ENCODE data around the gene FSTL1. TPM values are rescaled to one million over a fixed set of nuclear protein-coding genes. Genes with fewer than 3 reads are reported as not detected.

The FSTL1 gene
- total and polyA plus RNA-seq, 8 donors, result 14.2 to 946 (median 97.7) TPM

DNA sequence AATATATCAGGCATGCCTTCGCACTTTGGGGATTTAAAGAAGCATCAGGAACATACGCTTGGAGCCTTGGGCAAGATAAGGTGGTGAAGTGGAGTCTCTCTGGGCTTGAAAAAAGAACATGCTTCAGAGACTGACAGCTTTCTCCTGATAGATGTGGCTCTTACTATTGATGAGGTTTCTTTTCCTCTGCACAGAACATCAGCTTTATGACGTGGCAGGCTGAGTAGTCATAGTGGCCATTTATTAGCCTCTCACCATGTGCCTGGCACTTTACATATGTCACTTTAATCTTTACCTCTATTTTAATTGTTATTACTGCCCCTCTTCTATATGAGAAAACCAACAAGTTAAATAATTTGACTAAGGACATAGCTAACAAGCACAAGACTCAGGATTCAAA lies 82.6 kb downstream of the FSTL1 start:
- intact Hi-C loops (cut with DNase I; ENCODE audit: low total_unique reads), result no loop called here
- WGBS, 5 donors, result 62 to 68% (median 63%) methylated on average over 3 of the region's 3 CpGs

DNA sequence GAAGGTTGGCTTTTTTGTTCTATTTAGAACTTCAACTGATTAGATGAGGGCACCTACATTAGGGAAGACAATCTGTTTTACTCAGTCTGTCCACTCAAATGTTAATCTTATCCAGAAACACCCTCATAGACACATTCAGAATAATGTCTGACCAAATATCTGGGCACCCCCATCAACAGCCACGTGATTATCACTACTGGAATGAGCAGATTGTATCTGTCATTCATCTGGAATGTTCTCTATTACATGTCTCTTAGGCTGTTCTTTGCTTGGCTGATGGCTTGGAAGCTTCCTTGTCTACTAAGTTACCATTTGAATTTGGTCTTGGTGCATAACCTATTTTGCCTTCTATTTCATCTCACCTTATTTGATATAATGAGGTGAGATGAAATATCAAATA lies 86.0 kb downstream of the FSTL1 start:
- Histone ChIP-seq H3K9me3 (no peaks in the 10 kb centered on the region), H3K27me3 (no peaks in the 10 kb centered on the region), H3K36me3 (no peaks in the 10 kb centered on the region), H3K4me1 (no peaks in the 10 kb centered on the region), H3K4me3 (no peak overlapping the region), H3K27ac (no peak overlapping the region)
- intact Hi-C loops (cut with DNase I; ENCODE audit: low total_unique reads), result no loop called here
- no peak for DNase-seq
- WGBS, 5 donors, result 12 to 29% (median 19%) methylated on average over 1 of the region's 1 CpG
- TF ChIP-seq, protein P1, sequence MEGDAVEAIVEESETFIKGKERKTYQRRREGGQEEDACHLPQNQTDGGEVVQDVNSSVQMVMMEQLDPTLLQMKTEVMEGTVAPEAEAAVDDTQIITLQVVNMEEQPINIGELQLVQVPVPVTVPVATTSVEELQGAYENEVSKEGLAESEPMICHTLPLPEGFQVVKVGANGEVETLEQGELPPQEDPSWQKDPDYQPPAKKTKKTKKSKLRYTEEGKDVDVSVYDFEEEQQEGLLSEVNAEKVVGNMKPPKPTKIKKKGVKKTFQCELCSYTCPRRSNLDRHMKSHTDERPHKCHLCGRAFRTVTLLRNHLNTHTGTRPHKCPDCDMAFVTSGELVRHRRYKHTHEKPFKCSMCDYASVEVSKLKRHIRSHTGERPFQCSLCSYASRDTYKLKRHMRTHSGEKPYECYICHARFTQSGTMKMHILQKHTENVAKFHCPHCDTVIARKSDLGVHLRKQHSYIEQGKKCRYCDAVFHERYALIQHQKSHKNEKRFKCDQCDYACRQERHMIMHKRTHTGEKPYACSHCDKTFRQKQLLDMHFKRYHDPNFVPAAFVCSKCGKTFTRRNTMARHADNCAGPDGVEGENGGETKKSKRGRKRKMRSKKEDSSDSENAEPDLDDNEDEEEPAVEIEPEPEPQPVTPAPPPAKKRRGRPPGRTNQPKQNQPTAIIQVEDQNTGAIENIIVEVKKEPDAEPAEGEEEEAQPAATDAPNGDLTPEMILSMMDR (IDR thresholded peaks at IDR 0.05), result no peak
- TF ChIP-seq EP300 (IDR thresholded peaks at IDR 0.05) (no peak), POLR2AphosphoS5 (IDR thresholded peaks at IDR 0.05) (no peak), POLR2A (IDR thresholded peaks at IDR 0.05) (no peak)

More for the DNA sequence above, 82.6 kb downstream of the FSTL1 start:
- Histone ChIP-seq H3K27ac (no peak overlapping the region), H3K36me3 (no peaks in the 10 kb centered on the region), H3K4me1 (no peaks in the 10 kb centered on the region), H3K4me3 (no peak overlapping the region), H3K9me3 (no peaks in the 10 kb centered on the region), H3K27me3 (no peaks in the 10 kb centered on the region)
- no peak for DNase-seq
- TF ChIP-seq POLR2A (IDR thresholded peaks at IDR 0.05) (no peak), POLR2AphosphoS5 (IDR thresholded peaks at IDR 0.05) (no peak), EP300 (IDR thresholded peaks at IDR 0.05) (no peak)
- TF ChIP-seq, protein P1 (IDR thresholded peaks at IDR 0.05), result no peak

DNA sequence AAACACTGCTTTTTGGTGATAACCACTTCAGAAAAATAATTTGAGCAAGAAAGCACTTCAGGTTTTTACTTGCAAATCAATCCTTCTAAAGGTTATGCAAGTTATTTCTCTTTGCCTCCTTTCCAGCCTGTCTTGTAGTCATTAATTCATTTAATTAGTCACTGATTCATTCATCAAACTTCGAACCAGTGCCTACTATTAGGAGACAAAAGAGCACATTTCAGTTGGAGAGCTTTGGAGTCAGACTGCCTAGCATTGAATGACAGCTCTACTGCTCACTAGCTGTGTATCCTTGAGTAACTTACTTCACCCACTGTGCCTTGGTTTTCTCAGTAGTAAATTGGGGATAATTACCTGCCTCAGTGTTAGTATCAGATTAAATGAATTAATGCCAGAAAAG lies 86.7 kb downstream of the FSTL1 start:
- intact Hi-C loops (cut with DNase I; ENCODE audit: low total_unique reads), result no loop called here
- TF ChIP-seq POLR2A (IDR thresholded peaks at IDR 0.05) (no peak), POLR2AphosphoS5 (IDR thresholded peaks at IDR 0.05) (no peak), EP300 (IDR thresholded peaks at IDR 0.05) (no peak)
- TF ChIP-seq, protein P1 (IDR thresholded peaks at IDR 0.05), result no peak
- Histone ChIP-seq H3K27ac (no peak overlapping the region), H3K9me3 (no peaks in the 10 kb centered on the region), H3K36me3 (no peaks in the 10 kb centered on the region), H3K4me3 (no peak overlapping the region), H3K27me3 (no peaks in the 10 kb centered on the region), H3K4me1 (no peaks in the 10 kb centered on the region)
- 53 to 71% (median 57%) methylated on average over 1 of the region's 1 CpG for WGBS, 5 donors
- DNase-seq, result no peak

DNA sequence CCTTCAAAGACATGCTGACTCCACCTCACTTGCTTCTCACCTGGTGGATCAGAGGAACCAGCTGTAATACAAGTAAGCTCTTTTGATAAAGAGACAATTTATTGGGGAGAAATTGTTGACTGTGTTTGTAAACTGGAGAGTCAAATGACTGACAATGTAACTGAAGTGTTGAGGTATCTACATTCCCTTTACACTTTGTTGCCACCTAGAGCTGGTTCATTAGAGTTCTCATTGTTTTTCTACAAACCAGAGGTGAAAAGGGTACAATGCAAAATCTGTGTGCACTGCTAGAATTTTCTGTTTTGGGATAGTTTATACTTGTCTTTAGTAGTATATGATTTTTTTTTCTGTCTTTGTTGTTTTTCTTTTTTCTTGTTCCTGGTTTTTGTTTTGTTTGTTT lies 93.0 kb downstream of the FSTL1 start:
- no peaks in the 10 kb centered on the region for H3K4me1 ChIP-seq
- H3K27me3 ChIP-seq, result no peaks in the 10 kb centered on the region
- H3K27ac ChIP-seq, result no peak overlapping the region
- H3K4me3 ChIP-seq, result no peak overlapping the region
- no peaks in the 10 kb centered on the region for H3K36me3 ChIP-seq
- H3K9me3 ChIP-seq, result no peaks in the 10 kb centered on the region
- DNase-seq, result no peak
- intact Hi-C loops (cut with DNase I; ENCODE audit: low total_unique reads), result no loop called here
- TF ChIP-seq EP300 (IDR thresholded peaks at IDR 0.05) (no peak), POLR2A (IDR thresholded peaks at IDR 0.05) (no peak), POLR2AphosphoS5 (IDR thresholded peaks at IDR 0.05) (no peak)
- TF ChIP-seq, protein P1 (IDR thresholded peaks at IDR 0.05), result no peak
